PFSK-1 (cell line): ENCODE measurements around the gene ATF6.

ENCODE experiments used
- POLR2AphosphoS5 ChIP-seq: IDR thresholded peaks from 2 replicates; pipeline ENCODE4 v1.6.1; 2012; ENCODE audit warnings: low read depth, mild to moderate bottlenecking, control low read depth, low read length, moderate library complexity
- SIN3A ChIP-seq: IDR thresholded peaks from 2 replicates; pipeline ENCODE4 v1.6.1; 2012; ENCODE audit warnings: mild to moderate bottlenecking, low read length, moderate library complexity, borderline replicate concordance; ENCODE audit not compliant: insufficient read depth
- TAF1 ChIP-seq: IDR thresholded peaks from 2 replicates; pipeline ENCODE4 v1.6.1; 2012; ENCODE audit warnings: low read length, control low read depth, borderline replicate concordance; ENCODE audit not compliant: insufficient read depth
- TF ChIP-seq, protein P1 (sequence below), 2 experiments: IDR thresholded peaks; 2 replicates each; pipeline versions ENCODE4 v1.6.1 to v1.8.0; 2011 to 2012; ENCODE audit warnings: low read depth in 2 of 2, low read length in 2 of 2, control low read depth in 1 of 2, inconsistent platforms in 1 of 2, mild to moderate bottlenecking in 1 of 2, moderate library complexity in 1 of 2; ENCODE audit not compliant: insufficient read depth in 1 of 2

DNA sequence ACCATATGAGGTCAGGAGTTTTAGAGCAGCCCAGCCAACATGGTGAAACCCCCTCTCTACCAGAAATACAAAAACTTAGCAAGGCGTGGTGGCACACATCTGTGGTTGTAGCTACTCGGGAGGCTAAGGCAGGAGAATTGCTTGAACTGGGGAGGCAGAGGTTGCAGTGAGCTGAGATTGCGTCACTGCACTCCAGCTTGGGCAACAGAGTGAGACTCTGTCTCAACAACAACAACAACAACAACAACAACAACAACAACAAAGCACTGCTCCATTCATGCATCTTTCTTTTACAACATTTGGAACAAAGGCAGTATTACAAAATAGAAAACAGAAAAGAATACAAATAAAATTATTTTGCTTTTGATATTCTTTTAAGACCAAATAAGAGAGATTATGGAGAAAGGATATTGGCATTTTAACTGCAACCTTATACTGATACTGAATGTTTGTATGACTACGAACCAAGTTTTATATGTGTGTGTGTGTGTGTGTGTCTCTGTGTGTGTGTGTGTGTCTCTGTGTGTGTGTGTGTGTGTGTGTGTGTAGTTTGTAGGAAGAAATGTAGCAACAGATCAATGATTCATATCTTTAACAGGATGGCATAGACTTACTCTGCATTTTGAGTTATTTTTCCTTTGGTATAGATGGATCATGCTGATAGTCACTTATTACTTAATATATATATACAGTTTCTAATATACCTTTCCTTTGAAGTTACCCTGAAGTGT lies 24.6 kb downstream of the ATF6 start:
- TF ChIP-seq POLR2AphosphoS5, result no peak
- TF ChIP-seq, protein P1, sequence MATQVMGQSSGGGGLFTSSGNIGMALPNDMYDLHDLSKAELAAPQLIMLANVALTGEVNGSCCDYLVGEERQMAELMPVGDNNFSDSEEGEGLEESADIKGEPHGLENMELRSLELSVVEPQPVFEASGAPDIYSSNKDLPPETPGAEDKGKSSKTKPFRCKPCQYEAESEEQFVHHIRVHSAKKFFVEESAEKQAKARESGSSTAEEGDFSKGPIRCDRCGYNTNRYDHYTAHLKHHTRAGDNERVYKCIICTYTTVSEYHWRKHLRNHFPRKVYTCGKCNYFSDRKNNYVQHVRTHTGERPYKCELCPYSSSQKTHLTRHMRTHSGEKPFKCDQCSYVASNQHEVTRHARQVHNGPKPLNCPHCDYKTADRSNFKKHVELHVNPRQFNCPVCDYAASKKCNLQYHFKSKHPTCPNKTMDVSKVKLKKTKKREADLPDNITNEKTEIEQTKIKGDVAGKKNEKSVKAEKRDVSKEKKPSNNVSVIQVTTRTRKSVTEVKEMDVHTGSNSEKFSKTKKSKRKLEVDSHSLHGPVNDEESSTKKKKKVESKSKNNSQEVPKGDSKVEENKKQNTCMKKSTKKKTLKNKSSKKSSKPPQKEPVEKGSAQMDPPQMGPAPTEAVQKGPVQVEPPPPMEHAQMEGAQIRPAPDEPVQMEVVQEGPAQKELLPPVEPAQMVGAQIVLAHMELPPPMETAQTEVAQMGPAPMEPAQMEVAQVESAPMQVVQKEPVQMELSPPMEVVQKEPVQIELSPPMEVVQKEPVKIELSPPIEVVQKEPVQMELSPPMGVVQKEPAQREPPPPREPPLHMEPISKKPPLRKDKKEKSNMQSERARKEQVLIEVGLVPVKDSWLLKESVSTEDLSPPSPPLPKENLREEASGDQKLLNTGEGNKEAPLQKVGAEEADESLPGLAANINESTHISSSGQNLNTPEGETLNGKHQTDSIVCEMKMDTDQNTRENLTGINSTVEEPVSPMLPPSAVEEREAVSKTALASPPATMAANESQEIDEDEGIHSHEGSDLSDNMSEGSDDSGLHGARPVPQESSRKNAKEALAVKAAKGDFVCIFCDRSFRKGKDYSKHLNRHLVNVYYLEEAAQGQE (IDR thresholded peaks at IDR 0.05; ENCODE audit: insufficient read depth in 1 of 2, low read depth in 2 of 2, low read length in 2 of 2), result no peak
- no peak for TF ChIP-seq TAF1
- no peak for TF ChIP-seq SIN3A
